Astrocyte (in vitro differentiated cells and primary cell): ENCODE measurements around the gene CRTC1.

ENCODE experiments used
- CTCF ChIP-seq: IDR thresholded peaks from 2 replicates; pipeline ENCODE4 v1.5.1; 2011; ENCODE audit warnings: low read depth, mild to moderate bottlenecking, inconsistent platforms, low read length, moderate library complexity; ENCODE audit not compliant: insufficient read depth
- EZH2 ChIP-seq: IDR thresholded peaks from 2 replicates; pipeline ENCODE4 v1.6.1; 2012; ENCODE audit warnings: mild to moderate bottlenecking, low read length, inconsistent platforms; ENCODE audit not compliant: insufficient read depth

- TF ChIP-seq CTCF (no peak), EZH2 (no peak)
Observed at GRCh38 chr19:18651733-18652132, 31.7 kb upstream of the CRTC1 start.
